Panc1 (cell line): ENCODE measurements around the gene HMCN2. TPM values are rescaled to one million over a fixed set of nuclear protein-coding genes. Genes with fewer than 3 reads are reported as not detected.

ENCODE experiments used
- ATAC-seq: fragments of 200-7000 bp; cut with Tn5 transposase; 2 replicates; pipeline ENCODE4 v1.9.1; 2020; ENCODE audit warnings: mild to moderate bottlenecking, moderate library complexity
- BruUV-seq: library from RNA; stranded (reverse); fragments of 400-500 nt; replicated peaks from 2 replicates; lab custom pipeline; 2021; lab: Mats Ljungman, UMichigan
- CTCF ChIA-PET: fragments of 300-600 bp; sonication (Branson Sonifier 250); formaldehyde crosslinking; loops from one replicate; lab custom pipeline; 2022; ENCODE audit warnings: antibody characterized with exemption; lab: Charles Lee
- POLR2A ChIA-PET: fragments of 300-600 bp; sonication (Branson Sonifier 250); formaldehyde crosslinking; loops from one replicate; lab custom pipeline; 2022; ENCODE audit warnings: antibody characterized with exemption; lab: Charles Lee
- DNase-seq: peaks from one replicate; pipeline ENCODE4 v3.0.0-alpha.2; 2010; ENCODE audit warnings: low read depth, low spot score
- H3K27ac ChIP-seq: 2 replicates; pipeline ENCODE4 v1.5.1; 2011; ENCODE audit warnings: mild to moderate bottlenecking, low read length, inconsistent platforms
- H3K27me3 ChIP-seq: fragments of 200-500 bp; sonication (Bioruptor generic); 2 replicates; pipeline ENCODE4 v1.6.0; 2014; ENCODE audit warnings: low read length, inconsistent platforms; ENCODE audit not compliant: control insufficient read depth, insufficient read depth
- H3K36me3 ChIP-seq: fragments of 200-500 bp; sonication (Bioruptor generic); 2 replicates; pipeline ENCODE4 v1.5.1; 2014; ENCODE audit warnings: inconsistent platforms, mild to moderate bottlenecking, low read length, moderate library complexity; ENCODE audit not compliant: control insufficient read depth, insufficient read depth
- H3K4me1 ChIP-seq: 2 replicates; pipeline ENCODE4 v1.5.1; 2011; ENCODE audit warnings: inconsistent platforms, mild to moderate bottlenecking, low read length, moderate library complexity; ENCODE audit not compliant: control insufficient read depth, insufficient read depth
- H3K4me3 ChIP-seq, 2 experiments: 2 replicates each; pipeline ENCODE4 v1.5.1; 2011 to 2012; ENCODE audit warnings: low read depth in 2 of 2, low read length in 2 of 2, mild to moderate bottlenecking in 2 of 2, inconsistent platforms in 1 of 2, moderate library complexity in 1 of 2
- H3K9me3 ChIP-seq: fragments of 200-500 bp; sonication (Bioruptor generic); 2 replicates; pipeline ENCODE4 v1.5.1; 2014; ENCODE audit warnings: low read depth, mild to moderate bottlenecking, inconsistent platforms, low read length, moderate library complexity; ENCODE audit not compliant: control insufficient read depth, insufficient read depth
- POLR2AphosphoS5 ChIP-seq: IDR thresholded peaks from 2 replicates; pipeline ENCODE4 v1.6.1; 2012; ENCODE audit warnings: mild to moderate bottlenecking, low read depth, low read length, moderate library complexity
- SIN3A ChIP-seq: IDR thresholded peaks from 2 replicates; pipeline ENCODE4 v1.6.1; 2012; ENCODE audit warnings: low read depth, mild to moderate bottlenecking, low read length, moderate library complexity, borderline replicate concordance; ENCODE audit not compliant: insufficient read depth
- TCF7L2 ChIP-seq: IDR thresholded peaks from 2 replicates; pipeline ENCODE4 v1.6.1; 2011; ENCODE audit warnings: mild to moderate bottlenecking, low read depth, low read length, inconsistent platforms
- in situ Hi-C: cut with HindIII; loops from 2 replicates; pipeline ENCODE4 v1.10.0; 2016; ENCODE audit warnings: low sequenced_read_pairs, low pct_unique_long_range_greater_than_20kb
- intact Hi-C: fragments of 100-400 bp; cut with micrococcal nuclease; formaldehyde crosslinking; loops from one replicate; pipeline ENCODE4 v1.10.0; 2022; ENCODE audit not compliant: unreplicated experiment
- total RNA-seq: library from RNA; stranded (reverse); gene quantifications from one replicate; pipeline ENCODE4 v1.2.1, GENCODE V29; 2021; ENCODE audit not compliant: unreplicated experiment
- TF ChIP-seq, protein P1 (sequence below): fragments of 450-650 bp; IDR thresholded peaks from 2 replicates; pipeline ENCODE4 v1.5.1; 2017; ENCODE audit warnings: mild to moderate bottlenecking
- TF ChIP-seq, protein P2 (sequence below), 2 experiments: IDR thresholded peaks; 2 replicates each; pipeline ENCODE4 v1.6.1; 2011 to 2012; ENCODE audit warnings: low read depth in 2 of 2, control low read depth in 1 of 2, low read length in 1 of 2, mild to moderate bottlenecking in 1 of 2, moderate library complexity in 1 of 2; ENCODE audit not compliant: insufficient read depth in 1 of 2

Gene HMCN2
- total RNA-seq, 1 experiment from 2014 or later, result 0.05 TPM

DNA sequence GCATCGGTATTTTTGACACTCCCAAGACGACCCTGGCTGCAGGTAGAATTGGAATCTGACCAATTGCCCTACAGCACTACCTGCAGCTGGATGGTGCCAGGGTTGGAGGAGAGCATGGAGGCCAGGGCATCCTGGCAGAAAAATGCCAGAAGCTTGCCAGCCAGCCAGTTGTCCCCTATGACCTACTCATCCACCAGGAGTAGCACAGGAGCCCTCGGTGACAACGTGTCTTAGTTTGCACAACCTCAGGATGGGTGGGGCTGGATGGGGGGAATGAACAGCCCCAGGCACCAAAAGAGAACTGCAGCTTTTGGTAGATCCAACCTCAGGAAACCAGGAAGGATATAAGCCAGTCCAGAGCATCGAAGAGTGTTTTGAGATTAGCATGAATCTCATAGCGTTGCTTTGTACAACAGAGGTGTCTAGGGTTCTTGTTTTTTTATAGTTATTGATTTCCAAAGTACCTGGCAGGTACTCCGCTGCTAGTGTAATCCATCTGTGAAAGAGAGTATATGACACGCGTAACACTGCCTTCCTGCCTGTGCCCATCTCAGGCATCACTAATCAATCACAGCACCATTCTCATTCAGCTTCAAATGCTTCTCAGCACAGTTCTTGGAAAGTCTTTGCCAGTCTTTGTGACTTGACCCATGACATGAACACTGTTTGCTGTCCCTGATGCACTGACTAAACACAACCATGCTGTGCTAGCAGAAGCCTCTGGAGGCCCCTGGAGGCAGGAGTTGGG lies 142.5 kb downstream of the HMCN2 start:
- Histone ChIP-seq H3K4me1 (no peaks in the 10 kb centered on the region), H3K4me3 (no peak overlapping the region), H3K27ac (no peak overlapping the region), H3K27me3 (no peaks in the 10 kb centered on the region), H3K9me3 (no peaks in the 10 kb centered on the region), H3K36me3 (no peaks in the 10 kb centered on the region)
- BruUV-seq, result no TSS peak
- intact Hi-C loops (no loop called here), in situ Hi-C loops (no loop called here)
- DNase-seq (no peak), ATAC-seq (no peak)
- no peak for TF ChIP-seq SIN3A
- no peak for TF ChIP-seq TCF7L2
- TF ChIP-seq, protein P1, sequence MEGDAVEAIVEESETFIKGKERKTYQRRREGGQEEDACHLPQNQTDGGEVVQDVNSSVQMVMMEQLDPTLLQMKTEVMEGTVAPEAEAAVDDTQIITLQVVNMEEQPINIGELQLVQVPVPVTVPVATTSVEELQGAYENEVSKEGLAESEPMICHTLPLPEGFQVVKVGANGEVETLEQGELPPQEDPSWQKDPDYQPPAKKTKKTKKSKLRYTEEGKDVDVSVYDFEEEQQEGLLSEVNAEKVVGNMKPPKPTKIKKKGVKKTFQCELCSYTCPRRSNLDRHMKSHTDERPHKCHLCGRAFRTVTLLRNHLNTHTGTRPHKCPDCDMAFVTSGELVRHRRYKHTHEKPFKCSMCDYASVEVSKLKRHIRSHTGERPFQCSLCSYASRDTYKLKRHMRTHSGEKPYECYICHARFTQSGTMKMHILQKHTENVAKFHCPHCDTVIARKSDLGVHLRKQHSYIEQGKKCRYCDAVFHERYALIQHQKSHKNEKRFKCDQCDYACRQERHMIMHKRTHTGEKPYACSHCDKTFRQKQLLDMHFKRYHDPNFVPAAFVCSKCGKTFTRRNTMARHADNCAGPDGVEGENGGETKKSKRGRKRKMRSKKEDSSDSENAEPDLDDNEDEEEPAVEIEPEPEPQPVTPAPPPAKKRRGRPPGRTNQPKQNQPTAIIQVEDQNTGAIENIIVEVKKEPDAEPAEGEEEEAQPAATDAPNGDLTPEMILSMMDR, result no peak
- no peak for TF ChIP-seq POLR2AphosphoS5
- TF ChIP-seq, protein P2, sequence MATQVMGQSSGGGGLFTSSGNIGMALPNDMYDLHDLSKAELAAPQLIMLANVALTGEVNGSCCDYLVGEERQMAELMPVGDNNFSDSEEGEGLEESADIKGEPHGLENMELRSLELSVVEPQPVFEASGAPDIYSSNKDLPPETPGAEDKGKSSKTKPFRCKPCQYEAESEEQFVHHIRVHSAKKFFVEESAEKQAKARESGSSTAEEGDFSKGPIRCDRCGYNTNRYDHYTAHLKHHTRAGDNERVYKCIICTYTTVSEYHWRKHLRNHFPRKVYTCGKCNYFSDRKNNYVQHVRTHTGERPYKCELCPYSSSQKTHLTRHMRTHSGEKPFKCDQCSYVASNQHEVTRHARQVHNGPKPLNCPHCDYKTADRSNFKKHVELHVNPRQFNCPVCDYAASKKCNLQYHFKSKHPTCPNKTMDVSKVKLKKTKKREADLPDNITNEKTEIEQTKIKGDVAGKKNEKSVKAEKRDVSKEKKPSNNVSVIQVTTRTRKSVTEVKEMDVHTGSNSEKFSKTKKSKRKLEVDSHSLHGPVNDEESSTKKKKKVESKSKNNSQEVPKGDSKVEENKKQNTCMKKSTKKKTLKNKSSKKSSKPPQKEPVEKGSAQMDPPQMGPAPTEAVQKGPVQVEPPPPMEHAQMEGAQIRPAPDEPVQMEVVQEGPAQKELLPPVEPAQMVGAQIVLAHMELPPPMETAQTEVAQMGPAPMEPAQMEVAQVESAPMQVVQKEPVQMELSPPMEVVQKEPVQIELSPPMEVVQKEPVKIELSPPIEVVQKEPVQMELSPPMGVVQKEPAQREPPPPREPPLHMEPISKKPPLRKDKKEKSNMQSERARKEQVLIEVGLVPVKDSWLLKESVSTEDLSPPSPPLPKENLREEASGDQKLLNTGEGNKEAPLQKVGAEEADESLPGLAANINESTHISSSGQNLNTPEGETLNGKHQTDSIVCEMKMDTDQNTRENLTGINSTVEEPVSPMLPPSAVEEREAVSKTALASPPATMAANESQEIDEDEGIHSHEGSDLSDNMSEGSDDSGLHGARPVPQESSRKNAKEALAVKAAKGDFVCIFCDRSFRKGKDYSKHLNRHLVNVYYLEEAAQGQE (IDR thresholded peaks at IDR 0.05; ENCODE audit: insufficient read depth in 1 of 2, low read depth in 2 of 2, low read length in 1 of 2), result no peak
- ChIA-PET CTCF (no interaction called here), POLR2A (no interaction called here)

DNA sequence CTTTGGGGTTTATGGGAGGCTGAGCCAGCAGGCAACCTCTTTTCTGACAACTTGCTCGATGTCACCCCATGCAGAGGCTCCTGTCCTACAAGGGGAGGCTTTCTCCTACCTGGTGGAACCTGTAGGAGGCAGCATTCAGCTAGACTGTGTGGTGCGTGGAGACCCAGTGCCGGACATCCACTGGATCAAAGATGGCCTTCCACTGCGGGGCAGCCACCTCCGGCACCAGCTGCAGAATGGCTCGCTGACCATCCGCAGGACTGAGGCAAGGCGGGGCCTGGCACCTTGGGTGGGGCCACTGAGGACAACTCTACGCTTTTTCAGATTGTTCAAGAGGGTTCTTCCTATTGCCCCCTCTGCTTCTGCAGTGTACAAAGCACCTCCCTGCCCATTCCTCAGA lies 143.1 kb downstream of the HMCN2 start:
- in situ Hi-C loops, result no loop called here
- BruUV-seq, result no TSS peak

DNA sequence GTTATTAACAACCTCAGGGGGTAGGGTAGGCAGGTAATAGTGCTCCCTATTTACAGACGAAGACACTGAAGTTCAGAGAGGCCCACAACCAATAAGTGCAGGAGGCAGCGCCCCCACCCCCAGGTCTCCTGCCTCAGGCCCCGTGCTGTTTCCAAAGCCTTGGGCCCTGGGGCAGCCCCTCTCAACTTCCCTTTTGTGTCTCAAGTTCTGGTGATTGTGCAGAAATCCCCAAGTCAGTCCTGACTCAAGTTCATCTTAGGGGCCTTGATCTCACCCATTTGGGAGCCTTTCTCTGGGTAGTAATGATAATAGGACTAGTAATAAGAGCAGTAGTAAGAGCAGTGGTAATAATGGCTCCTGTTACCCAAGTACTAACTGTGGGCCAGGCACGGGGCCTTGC lies 143.7 kb downstream of the HMCN2 start:
- Histone ChIP-seq H3K9me3 (no peaks in the 10 kb centered on the region), H3K27ac (no peak overlapping the region), H3K27me3 (no peaks in the 10 kb centered on the region), H3K4me3 (no peak overlapping the region), H3K4me1 (no peaks in the 10 kb centered on the region), H3K36me3 (no peaks in the 10 kb centered on the region)
- intact Hi-C loops (no loop called here), in situ Hi-C loops (no loop called here)
- CTCF ChIA-PET, result no interaction called here
- ATAC-seq, result no peak
- no peak for DNase-seq
- POLR2A ChIA-PET, result no interaction called here
- no TSS peak for BruUV-seq
- TF ChIP-seq, protein P1, result no peak
- no peak for TF ChIP-seq TCF7L2
- no peak for TF ChIP-seq POLR2AphosphoS5
- TF ChIP-seq, protein P2 (IDR thresholded peaks at IDR 0.05; ENCODE audit: insufficient read depth in 1 of 2, low read depth in 2 of 2, low read length in 1 of 2), result no peak
- TF ChIP-seq SIN3A, result no peak

More for the DNA sequence above, 143.1 kb downstream of the HMCN2 start:
- H3K36me3 ChIP-seq, result no peaks in the 10 kb centered on the region
- ChIA-PET POLR2A (no interaction called here), CTCF (no interaction called here)
- H3K27me3 ChIP-seq, result no peaks in the 10 kb centered on the region
- no peaks in the 10 kb centered on the region for H3K4me1 ChIP-seq
- H3K9me3 ChIP-seq, result no peaks in the 10 kb centered on the region
- intact Hi-C loops, result no loop called here
- DNase-seq (no peak), ATAC-seq (no peak)
- TF ChIP-seq POLR2AphosphoS5, result no peak
- H3K4me3 ChIP-seq, result no peak overlapping the region
- H3K27ac ChIP-seq, result no peak overlapping the region
